Glutamatergic neuron (in vitro differentiated cells): ENCODE measurements around the gene TNPO3. TPM values are rescaled to one million over a fixed set of nuclear protein-coding genes. Genes with fewer than 3 reads are reported as not detected.

Experiments
- DNase-seq: peaks from one replicate; pipeline ENCODE4 v3.0.0; 2022
- H3K27ac Mint-ChIP-seq: one replicate; pipeline ENCODE4 v1.8.0; 2020; ENCODE audit warnings: mild to moderate bottlenecking, mixed read lengths, inconsistent platforms; ENCODE audit not compliant: unreplicated experiment
- H3K27me3 Mint-ChIP-seq: one replicate; pipeline ENCODE4 v1.8.0; 2020; ENCODE audit warnings: mild to moderate bottlenecking, moderate library complexity, mixed read lengths, inconsistent platforms; ENCODE audit not compliant: unreplicated experiment
- H3K36me3 Mint-ChIP-seq: one replicate; pipeline ENCODE4 v1.8.0; 2020; ENCODE audit warnings: mild to moderate bottlenecking, mixed read lengths, inconsistent platforms; ENCODE audit not compliant: unreplicated experiment
- H3K4me1 Mint-ChIP-seq: one replicate; pipeline ENCODE4 v1.8.0; 2020; ENCODE audit warnings: mild to moderate bottlenecking, low read depth, mixed read lengths, inconsistent platforms; ENCODE audit not compliant: unreplicated experiment
- H3K4me3 Mint-ChIP-seq: one replicate; pipeline ENCODE4 v1.8.0; 2020; ENCODE audit warnings: mild to moderate bottlenecking, mixed read lengths, inconsistent platforms; ENCODE audit not compliant: unreplicated experiment
- H3K9me3 Mint-ChIP-seq: one replicate; pipeline ENCODE4 v1.8.0; 2020; ENCODE audit warnings: mild to moderate bottlenecking, moderate library complexity, mixed read lengths, inconsistent platforms; ENCODE audit not compliant: unreplicated experiment
- total RNA-seq: library from RNA; stranded (reverse); fragmentation: NEBNext Ultra II Directional; extraction: Animal tissue kit (Norgen Biotek cat#: 25700); gene quantifications from one replicate; pipeline ENCODE4 v1.2.1, GENCODE V29; 2021; ENCODE audit not compliant: unreplicated experiment
- TF ChIP-seq, protein P1 (sequence below): fragments of 200-600 bp; sonication (generic); IDR thresholded peaks from one replicate; pipeline ENCODE4 v1.5.0; 2021; ENCODE audit not compliant: partially characterized antibody, unreplicated experiment

The TNPO3 gene
- total RNA-seq, 1 donor from 2014 or later = 53.8 TPM

DNA sequence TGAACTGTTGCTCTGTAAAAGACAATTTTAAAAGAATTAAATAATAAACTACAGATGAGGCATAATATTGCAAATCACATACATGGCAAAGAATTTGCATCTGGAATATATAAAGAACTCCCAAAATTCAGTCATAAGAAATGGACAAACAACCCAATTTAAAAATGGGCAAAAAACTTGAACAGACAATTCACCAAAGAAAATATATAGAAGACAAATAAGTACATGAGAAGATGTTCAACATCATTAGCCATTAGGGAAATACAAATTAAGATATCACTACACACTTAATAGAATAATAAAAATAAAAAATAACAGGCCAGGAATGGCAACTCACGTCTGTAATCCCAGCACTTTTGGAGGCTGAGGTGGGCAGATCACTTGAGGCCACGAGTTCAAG, 22.0 kb upstream of the TNPO3 start:
- H3K27me3 Mint-ChIP-seq = peaks cover 1% of the 10 kb centered on the region
- H3K27ac Mint-ChIP-seq = no peak overlapping the region
- H3K4me3 Mint-ChIP-seq = no peak overlapping the region
- H3K4me1 Mint-ChIP-seq = no peaks in the 10 kb centered on the region
- no peak for DNase-seq
- TF ChIP-seq, protein P1, sequence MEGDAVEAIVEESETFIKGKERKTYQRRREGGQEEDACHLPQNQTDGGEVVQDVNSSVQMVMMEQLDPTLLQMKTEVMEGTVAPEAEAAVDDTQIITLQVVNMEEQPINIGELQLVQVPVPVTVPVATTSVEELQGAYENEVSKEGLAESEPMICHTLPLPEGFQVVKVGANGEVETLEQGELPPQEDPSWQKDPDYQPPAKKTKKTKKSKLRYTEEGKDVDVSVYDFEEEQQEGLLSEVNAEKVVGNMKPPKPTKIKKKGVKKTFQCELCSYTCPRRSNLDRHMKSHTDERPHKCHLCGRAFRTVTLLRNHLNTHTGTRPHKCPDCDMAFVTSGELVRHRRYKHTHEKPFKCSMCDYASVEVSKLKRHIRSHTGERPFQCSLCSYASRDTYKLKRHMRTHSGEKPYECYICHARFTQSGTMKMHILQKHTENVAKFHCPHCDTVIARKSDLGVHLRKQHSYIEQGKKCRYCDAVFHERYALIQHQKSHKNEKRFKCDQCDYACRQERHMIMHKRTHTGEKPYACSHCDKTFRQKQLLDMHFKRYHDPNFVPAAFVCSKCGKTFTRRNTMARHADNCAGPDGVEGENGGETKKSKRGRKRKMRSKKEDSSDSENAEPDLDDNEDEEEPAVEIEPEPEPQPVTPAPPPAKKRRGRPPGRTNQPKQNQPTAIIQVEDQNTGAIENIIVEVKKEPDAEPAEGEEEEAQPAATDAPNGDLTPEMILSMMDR = no peak
- H3K36me3 Mint-ChIP-seq = no peaks in the 10 kb centered on the region
- peaks cover 2% of the 10 kb centered on the region for H3K9me3 Mint-ChIP-seq

DNA sequence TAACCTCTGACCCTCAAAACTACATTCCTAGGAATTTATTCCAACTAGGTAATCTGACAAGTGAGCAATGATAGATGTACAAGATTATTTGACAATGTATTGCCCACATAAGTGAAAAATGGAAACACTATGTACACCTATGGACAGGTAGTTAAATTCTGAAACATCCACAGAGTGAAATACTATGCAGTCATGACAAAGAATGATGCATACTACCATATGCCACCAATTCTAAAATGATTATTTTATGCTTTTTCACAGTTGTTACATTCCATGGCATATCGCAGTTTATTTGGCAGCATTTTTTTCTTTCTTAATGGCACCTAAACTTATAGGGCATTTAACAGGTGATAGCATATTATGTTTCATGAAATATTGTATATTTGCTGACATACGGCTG, 20.1 kb upstream of the TNPO3 start:
- DNase-seq = no peak
- no peaks in the 10 kb centered on the region for H3K36me3 Mint-ChIP-seq
- H3K9me3 Mint-ChIP-seq = peaks cover 2% of the 10 kb centered on the region
- H3K27ac Mint-ChIP-seq = no peak overlapping the region
- no peaks in the 10 kb centered on the region for H3K4me1 Mint-ChIP-seq
- TF ChIP-seq, protein P1 = no peak
- H3K27me3 Mint-ChIP-seq = peaks cover 1% of the 10 kb centered on the region
- H3K4me3 Mint-ChIP-seq = no peak overlapping the region

DNA sequence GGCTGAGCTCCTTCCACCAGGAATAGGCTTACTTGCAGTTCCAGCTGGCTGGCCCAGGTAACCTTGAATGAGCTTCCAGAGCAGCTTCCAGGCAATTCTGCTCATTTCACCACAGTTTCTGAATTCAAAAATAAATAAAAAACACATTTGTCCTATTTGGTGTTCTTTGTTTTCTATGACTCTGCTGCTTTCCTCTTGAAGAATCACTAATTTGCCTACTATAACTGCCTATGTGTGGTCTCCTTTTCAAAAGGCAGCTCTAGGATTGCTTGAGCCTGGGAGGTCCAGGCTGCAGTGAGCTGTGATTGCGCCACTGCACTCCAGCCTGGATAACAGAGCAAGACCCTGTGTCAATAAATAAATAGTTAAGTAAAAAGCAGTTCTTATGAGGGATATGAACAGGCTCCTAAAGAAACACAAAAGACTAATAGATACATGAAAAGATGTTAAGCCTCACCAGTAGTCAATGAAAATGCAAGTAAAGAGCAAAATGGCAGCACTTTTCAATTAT, 19.5 kb upstream of the TNPO3 start:
- TF ChIP-seq, protein P1 = no peak
- Mint-ChIP-seq H3K36me3 (no peaks in the 10 kb centered on the region), H3K27ac (no peak overlapping the region), H3K4me3 (no peak overlapping the region), H3K4me1 (no peaks in the 10 kb centered on the region), H3K9me3 (peaks cover 2% of the 10 kb centered on the region), H3K27me3 (peaks cover 1% of the 10 kb centered on the region)
- no peak for DNase-seq

DNA sequence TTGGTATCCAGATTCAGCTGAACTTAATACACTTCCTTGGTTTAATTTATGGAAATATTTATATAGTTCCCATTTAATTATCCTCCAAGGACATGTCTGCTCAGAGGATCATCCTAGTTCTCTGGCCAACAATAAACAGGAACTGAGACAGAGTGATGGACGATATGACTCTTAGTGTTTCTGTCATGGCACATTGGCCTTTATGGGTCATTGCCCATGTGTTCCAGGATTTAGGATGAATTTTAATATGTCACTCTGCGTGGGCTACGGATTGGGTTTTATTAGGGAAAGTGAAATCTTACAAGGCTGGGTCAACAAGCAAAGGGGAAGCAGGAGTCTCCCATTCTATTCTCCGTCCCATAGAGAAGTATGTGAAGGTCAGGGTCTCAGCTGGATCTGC, 18.8 kb upstream of the TNPO3 start:
- Mint-ChIP-seq H3K27me3 (no peaks in the 10 kb centered on the region), H3K9me3 (peaks cover 2% of the 10 kb centered on the region), H3K36me3 (no peaks in the 10 kb centered on the region), H3K4me3 (no peak overlapping the region), H3K4me1 (no peaks in the 10 kb centered on the region), H3K27ac (no peak overlapping the region)
- TF ChIP-seq, protein P1 = no peak
- DNase-seq = no peak

DNA sequence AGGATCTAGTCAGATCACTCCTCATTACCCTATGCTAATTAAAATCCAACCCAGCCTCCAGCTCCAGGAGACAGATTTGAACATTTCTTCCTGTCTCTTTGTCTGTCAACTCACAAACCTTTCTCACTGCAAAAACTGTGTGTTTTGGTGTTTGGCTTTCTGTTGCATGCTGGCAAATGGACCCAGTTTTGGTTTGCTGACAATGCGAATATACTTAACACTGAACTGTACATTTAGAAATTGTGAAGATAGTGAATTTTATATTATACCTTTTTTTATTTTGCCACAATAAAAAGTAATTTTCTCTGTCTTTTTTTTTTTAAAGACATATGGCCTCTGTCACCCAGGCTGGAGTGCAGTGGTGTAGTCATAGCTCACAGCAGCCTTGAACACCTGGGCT, 18.3 kb upstream of the TNPO3 start:
- Mint-ChIP-seq H3K27me3 (no peaks in the 10 kb centered on the region), H3K36me3 (no peaks in the 10 kb centered on the region), H3K4me3 (no peak overlapping the region), H3K27ac (no peak overlapping the region), H3K4me1 (no peaks in the 10 kb centered on the region), H3K9me3 (peaks cover 2% of the 10 kb centered on the region)
- no peak for DNase-seq
- TF ChIP-seq, protein P1 = no peak
